Hematopoietic multipotent progenitor cell (in vitro differentiated cells): ENCODE results near the gene MED13. TPM values are rescaled to one million over a fixed set of nuclear protein-coding genes. Genes with fewer than 3 reads are reported as not detected.
"Not testable (repeated sequence)": the region's sequence is repeated elsewhere in the genome, so short reads cannot be mapped to it uniquely, and the experiment has no call there.

Experiments
- DNase-seq, 3 donors: peaks; one replicate each; pipeline ENCODE4 v3.0.0-alpha.2; 2011 to 2015; ENCODE audit warnings: low read depth in 2 of 3, low spot score in 2 of 3
- total RNA-seq: library from RNA; depleted of rRNA; stranded (reverse); fragments of >200 nt; gene quantifications from one replicate; pipeline ENCODE4 v1.2.3, GENCODE V29; 2012

The MED13 gene
- total RNA-seq, 1 donor = 50.6 TPM

DNA sequence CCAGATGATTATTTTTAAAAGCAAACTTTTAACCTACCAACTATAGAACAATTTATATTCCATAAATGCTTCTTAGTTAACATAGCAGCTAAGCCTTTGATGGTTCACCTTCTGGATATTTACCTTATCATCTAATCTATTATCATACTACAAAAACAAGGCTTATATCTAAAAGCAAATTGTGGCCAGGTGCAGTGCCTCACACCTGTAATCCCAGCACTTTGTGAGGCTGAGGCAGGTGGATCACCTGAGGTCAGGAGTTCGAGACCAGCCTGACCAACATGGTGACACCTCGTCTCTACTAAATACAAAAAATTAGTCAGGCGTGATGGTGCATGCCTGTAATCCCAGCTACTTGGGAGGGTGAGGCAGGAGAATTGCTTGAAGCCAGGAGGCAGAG is 61.9 kb downstream of the MED13 start:
- not testable (repeated sequence) for DNase-seq

GRCh38 chr17:62001105-62001504 is 64.0 kb downstream of the MED13 start:
- no peak for DNase-seq

GRCh38 chr17:62000186-62000585 is 64.9 kb downstream of the MED13 start:
- no peak for DNase-seq

GRCh38 chr17:61998534-61998933 is 66.5 kb downstream of the MED13 start:
- not testable (repeated sequence) for DNase-seq

- no peak for DNase-seq
These were observed 67.4 kb downstream of the MED13 start for GRCh38 chr17:61997664-61998063.

GRCh38 chr17:61996916-61997605 is 68.0 kb downstream of the MED13 start:
- DNase-seq = no peak

DNA sequence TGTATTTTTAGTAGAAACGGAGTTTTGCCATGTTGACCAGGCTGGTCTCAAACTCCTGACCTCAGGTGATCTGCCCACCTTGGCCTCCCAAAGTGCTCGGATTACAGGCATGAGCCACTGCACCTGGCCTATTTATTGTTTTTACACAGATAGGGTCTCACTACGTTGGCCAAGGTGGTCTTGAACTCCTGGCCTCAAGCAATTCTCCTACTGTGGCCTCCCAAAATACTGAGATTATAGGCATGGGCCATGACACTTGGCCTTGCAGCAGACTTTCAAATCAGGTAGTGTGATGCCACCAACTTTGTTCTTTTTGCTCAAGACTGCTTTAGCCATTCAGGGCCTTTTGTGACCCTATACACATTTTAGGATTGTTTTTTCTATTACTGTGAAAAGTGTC is 75.6 kb downstream of the MED13 start:
- DNase-seq = no peak

DNA sequence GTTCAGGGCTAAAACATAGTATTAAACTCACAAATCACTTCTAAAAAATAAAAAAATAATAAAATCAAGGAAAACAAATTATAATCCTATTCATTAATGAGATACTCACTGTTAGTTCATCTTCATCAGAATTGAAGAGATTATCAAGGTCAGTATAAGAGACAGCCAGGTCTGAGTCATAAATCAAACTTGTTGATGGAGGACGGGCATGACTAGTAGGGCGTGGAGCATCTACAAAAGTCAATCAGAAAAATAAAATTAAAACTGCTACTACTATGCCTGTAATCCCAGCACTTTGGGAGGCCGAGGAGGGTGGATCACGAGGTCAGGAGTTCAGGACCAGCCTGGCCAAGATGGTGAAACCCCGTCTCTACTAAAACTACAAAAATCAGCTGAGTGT is 78.2 kb downstream of the MED13 start:
- DNase-seq = no peak

DNA sequence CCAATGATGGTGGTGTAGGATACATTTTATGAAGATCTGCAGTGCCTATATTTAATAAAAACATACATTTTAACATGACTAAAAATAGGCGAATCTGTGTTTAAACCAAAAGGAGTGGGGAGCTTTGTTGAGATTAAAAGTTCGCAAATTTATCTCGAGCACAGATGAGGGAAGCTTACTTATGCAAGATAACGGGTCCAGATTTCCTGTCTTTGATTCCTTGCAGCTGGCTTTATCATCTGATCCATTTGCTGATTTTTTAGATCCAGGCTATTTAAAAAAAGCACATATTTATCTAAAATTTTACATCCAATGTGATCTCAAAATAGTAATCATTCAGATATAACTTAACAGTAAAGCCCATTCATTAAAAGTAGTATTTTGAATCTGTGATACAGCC is 80.3 kb downstream of the MED13 start:
- DNase-seq = peak in 2 of 3 donors; percentile 9 to 31

- DNase-seq = no peak
These were observed 83.8 kb downstream of the MED13 start for GRCh38 chr17:61981323-61981722.

- DNase-seq = no peak
These were observed 84.5 kb downstream of the MED13 start for GRCh38 chr17:61980535-61980934.

DNA sequence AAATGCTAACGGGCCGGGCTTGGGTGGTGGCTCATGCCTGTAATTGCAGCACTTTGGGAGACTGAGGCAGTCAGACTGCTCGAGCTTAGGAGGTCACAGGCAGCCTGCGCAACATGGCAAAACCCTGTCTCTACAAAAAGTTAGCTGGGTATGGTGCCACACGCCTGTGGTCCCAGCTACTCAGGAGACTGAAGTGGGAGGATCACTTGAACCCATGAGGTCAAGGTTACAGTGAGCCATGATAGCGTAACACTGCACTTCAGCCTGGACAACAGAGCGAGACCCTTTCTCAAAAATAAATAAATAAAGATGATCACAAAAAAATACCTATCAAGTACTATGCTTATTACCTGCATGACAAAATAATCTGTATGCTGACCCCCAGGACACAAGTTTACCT is 91.0 kb downstream of the MED13 start:
- no peak for DNase-seq

DNA sequence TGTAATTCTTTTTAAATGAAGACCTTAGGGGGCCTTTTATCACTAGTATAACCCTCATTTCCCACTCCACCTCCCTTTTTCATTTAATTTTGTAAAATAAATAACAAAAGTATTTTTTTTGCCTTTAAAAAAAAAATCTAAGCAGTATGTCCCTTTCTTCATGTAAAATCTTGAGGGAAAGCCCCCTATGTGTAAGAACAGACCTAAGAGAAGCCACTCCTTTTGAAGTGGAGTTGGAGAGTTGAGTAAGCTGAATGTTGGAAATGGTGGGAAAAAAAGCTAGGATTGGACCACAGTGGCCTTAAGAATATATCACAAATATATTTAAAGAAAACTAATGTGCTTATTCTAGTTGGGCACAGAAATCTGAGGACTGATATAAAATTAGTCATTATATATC is 92.8 kb downstream of the MED13 start:
- no peak for DNase-seq

- no peak for DNase-seq
These were observed 95.0 kb downstream of the MED13 start for GRCh38 chr17:61970030-61970429.

DNA sequence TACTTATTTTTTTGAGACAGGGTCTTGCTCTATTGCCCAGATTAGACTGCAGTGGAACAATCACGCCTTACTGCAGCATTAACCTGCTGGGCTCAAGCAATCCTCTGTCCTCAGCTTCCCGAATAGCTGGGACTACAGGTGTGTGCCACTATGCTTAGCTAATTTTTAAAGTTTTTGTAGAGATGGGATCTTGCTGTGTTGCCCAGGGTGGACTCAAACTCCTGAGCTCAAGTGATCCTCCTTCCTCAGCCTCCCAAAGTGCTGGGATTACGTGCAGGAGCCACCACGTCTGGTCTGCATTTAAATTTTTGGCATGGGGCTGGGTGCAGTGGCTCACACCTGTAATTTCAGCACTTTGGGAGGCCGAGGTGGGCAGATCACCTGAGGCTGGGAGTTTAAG is 96.3 kb downstream of the MED13 start:
- DNase-seq = no peak

GRCh38 chr17:61967729-61968128 is 97.3 kb downstream of the MED13 start:
- DNase-seq = no peak

DNA sequence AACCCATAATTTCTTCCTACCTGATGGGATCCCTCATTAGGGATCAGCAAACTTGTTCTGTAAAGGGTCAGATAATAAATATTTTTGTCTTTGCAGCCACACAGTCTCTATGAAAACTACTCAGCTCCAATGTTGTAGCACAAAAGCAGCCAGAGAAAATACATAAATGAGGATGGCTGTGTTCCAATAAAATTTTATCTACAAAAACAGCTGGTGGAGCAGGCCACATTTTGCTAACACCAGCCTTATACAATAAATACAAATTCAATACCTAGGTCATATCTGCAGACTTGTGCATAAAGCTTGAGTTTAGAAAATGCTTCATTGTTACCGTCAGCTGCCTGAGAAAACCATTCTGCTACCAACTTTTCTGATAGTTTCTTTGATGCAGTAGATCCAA is 98.9 kb downstream of the MED13 start:
- DNase-seq = peak in 2 of 3 donors; percentile 12 to 52

- DNase-seq = no peak
These were observed 109.5 kb downstream of the MED13 start for GRCh38 chr17:61955619-61956018.

GRCh38 chr17:61947367-61948078 is 117.6 kb downstream of the MED13 start:
- no peak for DNase-seq

DNA sequence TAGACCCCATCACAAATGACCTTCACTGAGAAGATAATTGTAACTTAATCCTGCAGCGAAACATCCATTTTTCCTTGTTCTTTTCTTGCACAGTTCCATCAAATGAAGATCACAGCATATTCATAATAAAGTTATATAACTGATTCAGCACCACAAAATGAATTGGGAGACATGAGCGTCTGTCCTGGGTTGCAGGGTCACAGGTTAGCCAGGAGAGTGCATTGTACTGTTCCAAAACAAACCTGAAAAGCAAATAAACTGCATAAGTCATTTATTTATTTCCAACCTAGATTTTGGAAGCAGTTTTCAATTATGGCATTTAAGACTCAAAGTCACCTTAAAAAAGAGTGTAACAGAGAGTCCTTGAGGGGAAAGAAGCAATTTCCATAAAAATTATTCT is 118.7 kb downstream of the MED13 start:
- DNase-seq = no peak

DNA sequence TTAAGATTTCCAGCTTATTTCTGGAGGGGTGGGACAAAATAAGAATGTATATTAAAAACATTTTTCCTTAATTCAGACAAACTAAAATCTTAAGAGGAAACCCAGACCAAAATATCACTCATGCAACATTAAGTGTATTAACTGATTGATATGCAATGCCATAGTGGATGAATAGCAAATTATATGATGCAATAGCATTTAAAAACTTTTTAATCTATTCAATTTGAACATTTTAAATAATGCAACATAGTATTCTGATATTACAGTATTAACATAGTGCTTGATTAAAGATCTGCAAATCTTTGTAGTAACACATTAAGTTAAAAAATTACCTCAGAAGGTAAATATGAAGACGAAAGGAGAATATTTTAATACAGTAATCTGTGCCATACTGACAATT is 122.0 kb downstream of the MED13 start:
- DNase-seq = no peak

DNA sequence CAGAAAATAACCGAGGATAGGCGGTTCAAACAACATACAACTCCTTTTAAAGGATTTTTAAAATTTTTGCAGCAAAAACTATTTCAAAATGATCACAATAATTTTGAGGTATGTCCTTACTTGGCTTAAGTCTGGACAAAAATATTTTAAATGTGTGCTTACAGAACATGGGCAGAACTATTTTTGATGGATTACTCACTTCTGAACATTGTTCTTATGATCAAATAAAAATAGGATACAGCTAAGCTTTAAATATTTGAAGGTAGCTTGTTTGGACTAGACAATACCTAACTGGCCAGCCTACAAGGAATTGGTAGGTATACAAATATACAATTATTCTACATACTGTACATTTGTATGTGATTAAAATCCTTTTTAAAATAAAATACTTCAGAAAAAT is 123.0 kb downstream of the MED13 start:
- no peak for DNase-seq

DNA sequence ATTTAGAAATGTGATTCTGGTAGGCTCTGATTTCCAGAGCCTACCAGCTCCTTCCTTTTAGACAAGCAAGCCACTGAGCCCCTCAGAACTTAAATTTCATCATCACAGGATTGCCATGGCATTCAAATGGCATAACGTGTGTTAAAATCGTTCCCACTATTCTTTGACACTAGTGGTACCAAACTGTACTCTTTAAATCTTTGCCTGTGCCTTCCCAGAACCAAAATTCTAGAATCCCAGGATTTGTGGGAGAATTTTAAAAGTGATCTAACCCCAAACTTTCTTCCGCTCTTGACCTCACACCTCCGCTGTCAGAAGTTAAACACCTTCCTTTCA is 137.0 kb downstream of the MED13 start:
- no peak for DNase-seq
